ENCODE measurements around the gene RNF19B. TPM values are rescaled to one million over a fixed set of nuclear protein-coding genes. Genes with fewer than 3 reads are reported as not detected.

Gene RNF19B
- total RNA-seq, 1 donor from 2014 or later: 18.7 TPM

GRCh38 chr1:32927441-32927840 lies 37.2 kb downstream of the RNF19B start:
- H3K9me3 Mint-ChIP-seq (ENCODE audit: unreplicated experiment): peaks cover 4% of the 10 kb centered on the region
- peaks cover 7% of the 10 kb centered on the region for H3K4me1 Mint-ChIP-seq (ENCODE audit: low read depth, unreplicated experiment)
- TF ChIP-seq CTCF (IDR thresholded peaks at IDR 0.05; ENCODE audit: partially characterized antibody, unreplicated experiment): no peak
- H3K36me3 Mint-ChIP-seq (ENCODE audit: unreplicated experiment): no peaks in the 10 kb centered on the region
- H3K27ac Mint-ChIP-seq (ENCODE audit: unreplicated experiment): no peak overlapping the region
- DNase-seq: no peak
- no peak overlapping the region for H3K4me3 Mint-ChIP-seq (ENCODE audit: unreplicated experiment)
- peaks cover 20% of the 10 kb centered on the region for H3K27me3 Mint-ChIP-seq (ENCODE audit: unreplicated experiment)

- no peak overlapping the region for H3K4me3 Mint-ChIP-seq (ENCODE audit: unreplicated experiment)
- H3K27me3 Mint-ChIP-seq (ENCODE audit: unreplicated experiment): peaks cover 20% of the 10 kb centered on the region
- no peaks in the 10 kb centered on the region for H3K36me3 Mint-ChIP-seq (ENCODE audit: unreplicated experiment)
- TF ChIP-seq CTCF (IDR thresholded peaks at IDR 0.05; ENCODE audit: partially characterized antibody, unreplicated experiment): no peak
- H3K4me1 Mint-ChIP-seq (ENCODE audit: low read depth, unreplicated experiment): peaks cover 7% of the 10 kb centered on the region
- no peak for DNase-seq
- peaks cover 4% of the 10 kb centered on the region for H3K9me3 Mint-ChIP-seq (ENCODE audit: unreplicated experiment)
- H3K27ac Mint-ChIP-seq (ENCODE audit: unreplicated experiment): no peak overlapping the region
Observed at GRCh38 chr1:32926562-32926961, 38.0 kb downstream of the RNF19B start.

- peaks cover 7% of the 10 kb centered on the region for H3K4me1 Mint-ChIP-seq (ENCODE audit: low read depth, unreplicated experiment)
- H3K27me3 Mint-ChIP-seq (ENCODE audit: unreplicated experiment): peaks cover 20% of the 10 kb centered on the region
- peaks cover 4% of the 10 kb centered on the region for H3K9me3 Mint-ChIP-seq (ENCODE audit: unreplicated experiment)
- peak; percentile 28 for DNase-seq
- no peak for TF ChIP-seq CTCF (IDR thresholded peaks at IDR 0.05; ENCODE audit: partially characterized antibody, unreplicated experiment)
- peak overlapping the region; percentile 68 for H3K4me3 Mint-ChIP-seq (ENCODE audit: unreplicated experiment)
- no peaks in the 10 kb centered on the region for H3K36me3 Mint-ChIP-seq (ENCODE audit: unreplicated experiment)
- no peak overlapping the region for H3K27ac Mint-ChIP-seq (ENCODE audit: unreplicated experiment)
Observed at GRCh38 chr1:32925403-32926162, 39.0 kb downstream of the RNF19B start.

GRCh38 chr1:32924881-32925344 lies 39.7 kb downstream of the RNF19B start:
- Mint-ChIP-seq H3K4me3 (ENCODE audit: unreplicated experiment) (peak overlapping the region; percentile 84), H3K27ac (ENCODE audit: unreplicated experiment) (no peak overlapping the region), H3K9me3 (ENCODE audit: unreplicated experiment) (peaks cover 4% of the 10 kb centered on the region), H3K27me3 (ENCODE audit: unreplicated experiment) (peaks cover 20% of the 10 kb centered on the region), H3K4me1 (ENCODE audit: low read depth, unreplicated experiment) (peaks cover 7% of the 10 kb centered on the region), H3K36me3 (ENCODE audit: unreplicated experiment) (no peaks in the 10 kb centered on the region)
- TF ChIP-seq CTCF (IDR thresholded peaks at IDR 0.05; ENCODE audit: partially characterized antibody, unreplicated experiment): no peak
- peak; percentile 72 for DNase-seq

- peaks cover 14% of the 10 kb centered on the region for H3K27me3 Mint-ChIP-seq (ENCODE audit: unreplicated experiment)
- H3K9me3 Mint-ChIP-seq (ENCODE audit: unreplicated experiment): peaks cover 2% of the 10 kb centered on the region
- H3K36me3 Mint-ChIP-seq (ENCODE audit: unreplicated experiment): no peaks in the 10 kb centered on the region
- H3K27ac Mint-ChIP-seq (ENCODE audit: unreplicated experiment): no peak overlapping the region
- no peak for DNase-seq
- no peak for TF ChIP-seq CTCF (IDR thresholded peaks at IDR 0.05; ENCODE audit: partially characterized antibody, unreplicated experiment)
- H3K4me1 Mint-ChIP-seq (ENCODE audit: low read depth, unreplicated experiment): peaks cover 7% of the 10 kb centered on the region
- H3K4me3 Mint-ChIP-seq (ENCODE audit: unreplicated experiment): no peak overlapping the region
Observed at GRCh38 chr1:32920833-32921232, 43.8 kb downstream of the RNF19B start.

All from glutamatergic neuron (in vitro differentiated cells).